HG03571 (cell line): ENCODE results near the gene LRMDA.

Experiments
- ATAC-seq: cut with Tn5 transposase; IDR thresholded peaks from one replicate; pipeline ENCODE4 v1.9.1; 2021; ENCODE audit not compliant: unreplicated experiment

LRMDA gene

DNA sequence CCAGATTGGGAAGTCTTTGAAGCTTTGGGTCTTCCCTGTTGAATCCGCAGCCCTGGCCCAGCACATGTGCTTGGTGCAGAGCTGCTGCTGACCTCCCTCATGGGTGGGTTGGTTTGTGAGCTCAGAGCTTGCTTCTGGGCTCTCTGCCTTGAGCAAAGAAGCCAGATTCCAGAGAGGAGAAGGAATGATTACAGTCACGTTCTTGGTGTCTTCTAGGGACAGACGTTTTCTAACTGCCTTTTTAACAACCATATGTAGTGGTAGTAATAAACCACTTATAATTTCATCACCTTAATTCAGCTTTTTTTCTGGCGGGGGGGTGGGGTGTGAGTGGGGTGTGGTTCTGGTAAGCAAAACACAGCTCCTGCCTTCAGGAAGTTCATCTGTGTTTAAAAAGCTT is 39.5 kb downstream of the LRMDA start:
- ATAC-seq, result no peak

GRCh38 chr10:75472685-75473084 is 41.3 kb downstream of the LRMDA start:
- no peak for ATAC-seq

DNA sequence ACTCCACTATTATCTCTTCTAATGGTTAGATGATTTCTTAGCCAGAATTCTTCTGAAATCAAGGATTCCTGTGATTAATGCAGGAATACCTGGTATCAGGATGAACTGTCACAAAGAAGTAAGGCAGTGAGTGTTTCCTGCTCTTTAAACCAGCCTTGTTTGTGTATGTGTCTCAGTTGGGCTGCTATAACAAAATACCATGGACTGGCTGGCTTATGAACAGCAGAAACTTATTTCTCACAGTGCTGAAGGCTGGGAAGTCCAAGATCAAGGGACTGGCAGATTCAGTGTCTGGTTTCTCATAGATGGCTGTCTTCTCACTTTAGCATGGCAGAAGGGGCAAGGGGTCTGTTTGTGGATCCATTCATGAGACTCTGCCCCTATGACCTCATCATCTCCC is 42.7 kb downstream of the LRMDA start:
- no peak for ATAC-seq

DNA sequence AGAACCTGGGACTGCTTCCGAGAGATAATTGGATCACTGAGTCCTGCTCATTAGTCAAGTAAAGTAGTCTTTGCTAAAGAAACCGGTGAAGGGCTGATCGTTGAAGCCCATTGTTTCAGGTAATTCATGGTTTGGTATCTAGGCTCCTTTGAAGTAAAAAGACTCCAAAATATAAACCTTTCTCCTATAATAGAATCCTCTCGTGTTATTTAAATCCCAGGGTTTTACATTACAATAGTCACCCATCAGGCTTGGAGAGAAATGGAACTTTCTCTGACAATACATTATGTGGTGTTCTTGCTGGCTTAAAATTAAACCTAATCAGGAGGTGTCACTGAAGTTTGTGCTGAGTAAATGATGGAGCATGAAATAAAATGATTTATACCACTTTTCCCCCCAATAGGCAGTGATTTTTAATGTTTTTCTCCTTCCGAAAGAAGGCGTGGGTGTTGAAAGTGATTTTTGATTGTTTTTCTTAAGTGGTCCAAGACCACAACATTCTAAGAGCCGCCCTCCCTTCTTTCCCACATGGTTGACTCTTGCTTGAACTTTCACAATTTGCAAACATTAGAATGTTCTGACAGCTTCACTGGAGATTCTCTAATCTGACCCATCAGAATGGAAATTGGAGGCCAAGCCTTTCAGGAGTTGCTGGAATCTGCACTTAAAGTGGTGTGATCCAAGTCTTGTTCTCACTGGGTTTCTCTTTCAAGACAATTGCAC is 44.2 kb downstream of the LRMDA start:
- ATAC-seq, result no peak

DNA sequence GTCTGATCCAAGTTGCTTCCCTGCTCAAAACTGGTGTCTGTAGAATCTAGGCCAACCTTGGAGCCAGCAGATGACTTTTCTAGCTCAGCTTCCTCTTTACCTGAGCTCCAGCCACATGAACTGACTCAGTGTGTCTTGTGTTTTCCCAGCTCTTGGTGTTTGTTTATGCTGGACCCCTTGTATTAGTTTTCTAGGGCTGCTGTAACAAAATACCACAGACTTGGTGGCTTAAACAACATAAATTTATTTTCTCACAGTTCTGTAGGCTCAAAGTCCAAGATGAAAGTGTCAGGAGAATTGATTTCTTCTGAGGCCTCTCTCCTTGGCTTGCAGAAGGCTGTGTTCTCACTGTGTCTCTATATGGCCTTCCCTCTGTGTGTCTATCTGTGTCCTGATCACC is 45.1 kb downstream of the LRMDA start:
- no peak for ATAC-seq

DNA sequence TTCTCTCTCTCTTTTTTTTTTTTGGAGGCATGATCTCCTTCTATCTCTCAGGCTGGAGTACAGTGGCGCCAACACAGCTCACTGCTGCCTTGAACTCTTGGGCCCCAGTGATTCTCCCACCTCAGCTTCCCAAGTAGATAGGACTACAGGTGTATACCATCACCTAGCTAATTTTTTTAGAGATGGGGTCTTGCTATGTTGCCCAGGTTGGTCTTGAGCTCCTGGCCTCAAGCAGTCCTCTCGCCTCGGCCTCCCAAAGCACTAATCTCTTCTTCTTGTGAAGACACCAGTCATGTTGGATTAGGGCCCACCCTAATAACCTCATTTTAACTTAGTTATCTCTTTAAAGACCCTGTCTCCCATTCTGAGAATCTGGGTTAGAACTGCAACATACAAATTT is 45.6 kb downstream of the LRMDA start:
- no peak for ATAC-seq

GRCh38 chr10:75477680-75478079 is 46.3 kb downstream of the LRMDA start:
- ATAC-seq, result no peak

- ATAC-seq, result no peak
These were observed 49.0 kb downstream of the LRMDA start for GRCh38 chr10:75480374-75480773.

DNA sequence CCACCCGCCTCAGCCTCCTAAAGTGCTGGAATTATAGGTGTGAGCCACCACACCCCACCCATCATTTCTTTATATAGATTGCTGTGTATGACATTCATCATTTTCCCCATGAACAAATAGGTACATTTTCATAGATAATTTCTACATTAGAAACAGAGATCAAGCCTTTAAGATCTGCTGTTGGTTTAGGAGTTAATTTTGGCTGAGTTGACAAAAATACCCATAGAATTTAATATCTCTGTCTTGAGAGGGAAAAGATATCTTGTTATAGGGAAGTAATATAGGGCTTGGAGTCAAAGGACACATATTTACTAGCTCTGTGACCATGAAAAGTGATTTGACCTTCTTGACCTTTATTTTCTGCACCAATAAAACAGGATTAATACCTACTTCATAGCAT is 51.8 kb downstream of the LRMDA start:
- ATAC-seq, result no peak

- ATAC-seq, result no peak
These were observed 53.3 kb downstream of the LRMDA start for GRCh38 chr10:75484717-75485116.

DNA sequence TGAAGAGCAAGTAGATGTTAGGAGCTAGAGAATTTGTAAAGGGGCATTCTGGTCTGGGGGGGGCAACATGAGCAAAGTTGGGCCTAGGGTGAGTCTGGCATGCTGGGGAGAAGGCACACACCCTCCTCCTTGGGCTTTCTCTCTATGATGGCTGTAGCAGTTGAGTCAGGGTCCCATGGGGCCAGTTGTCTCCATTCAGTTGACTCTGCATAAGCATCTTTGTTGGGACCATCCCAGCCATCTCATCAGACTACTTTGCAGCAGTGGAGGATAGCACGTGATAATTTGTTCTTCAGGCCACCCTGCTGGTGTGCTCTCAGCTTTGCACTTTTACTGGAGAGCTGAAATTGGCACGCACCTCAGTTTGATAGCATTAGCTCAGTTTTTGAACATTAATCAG is 55.2 kb downstream of the LRMDA start:
- ATAC-seq, result no peak

DNA sequence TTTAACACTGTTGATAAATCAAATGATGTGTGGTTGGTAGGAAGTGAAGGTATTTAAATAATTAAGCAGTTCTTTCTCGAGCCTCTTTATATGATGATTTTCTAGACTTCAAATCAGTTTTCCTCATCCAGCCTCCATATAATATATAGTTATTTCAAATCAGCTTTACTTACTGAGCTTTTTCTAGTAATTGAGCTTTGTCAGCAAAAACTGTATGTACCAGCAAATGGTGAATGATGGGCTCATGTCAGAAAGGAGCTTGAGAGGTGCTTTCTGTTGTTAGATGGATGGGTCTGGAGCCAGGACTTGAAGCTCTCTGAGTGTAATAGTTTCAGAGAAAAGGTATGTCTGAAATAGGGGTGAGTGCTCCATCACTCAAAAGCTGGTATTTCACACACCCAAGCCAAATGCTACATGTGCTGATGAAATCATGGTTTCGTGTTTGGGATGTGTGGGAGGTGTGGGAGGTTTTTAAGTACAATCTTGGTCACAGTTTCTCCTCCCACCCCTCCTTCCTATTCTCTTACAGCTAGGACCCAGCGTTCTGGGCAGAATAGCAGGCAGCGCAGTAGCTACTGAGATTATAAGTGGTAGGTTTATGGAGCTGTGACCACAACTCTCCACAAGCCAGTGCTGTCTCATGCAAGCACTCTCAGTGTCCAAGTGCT is 55.8 kb downstream of the LRMDA start:
- ATAC-seq, result no peak

DNA sequence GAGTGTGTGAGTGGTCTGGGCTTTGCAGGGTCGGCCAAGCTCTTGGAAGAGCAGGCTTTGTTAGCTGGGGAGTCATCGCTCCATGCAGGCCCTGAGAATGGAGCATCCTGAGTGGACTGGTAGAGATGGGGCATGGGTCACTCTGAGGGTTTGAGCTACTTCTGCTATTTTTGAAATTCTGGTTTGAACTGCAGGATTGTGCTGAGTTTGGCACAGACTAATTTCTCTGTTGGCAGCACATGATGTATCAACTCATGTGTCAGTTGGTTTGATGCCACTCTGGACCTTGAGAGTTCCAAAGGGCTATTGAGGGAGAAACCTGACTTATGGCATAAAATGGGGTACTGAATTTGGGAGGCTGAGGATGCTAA is 56.3 kb downstream of the LRMDA start:
- no peak for ATAC-seq

GRCh38 chr10:75492173-75492925 is 60.9 kb downstream of the LRMDA start:
- ATAC-seq, result no peak

GRCh38 chr10:75493464-75493863 is 62.0 kb downstream of the LRMDA start:
- ATAC-seq, result no peak

DNA sequence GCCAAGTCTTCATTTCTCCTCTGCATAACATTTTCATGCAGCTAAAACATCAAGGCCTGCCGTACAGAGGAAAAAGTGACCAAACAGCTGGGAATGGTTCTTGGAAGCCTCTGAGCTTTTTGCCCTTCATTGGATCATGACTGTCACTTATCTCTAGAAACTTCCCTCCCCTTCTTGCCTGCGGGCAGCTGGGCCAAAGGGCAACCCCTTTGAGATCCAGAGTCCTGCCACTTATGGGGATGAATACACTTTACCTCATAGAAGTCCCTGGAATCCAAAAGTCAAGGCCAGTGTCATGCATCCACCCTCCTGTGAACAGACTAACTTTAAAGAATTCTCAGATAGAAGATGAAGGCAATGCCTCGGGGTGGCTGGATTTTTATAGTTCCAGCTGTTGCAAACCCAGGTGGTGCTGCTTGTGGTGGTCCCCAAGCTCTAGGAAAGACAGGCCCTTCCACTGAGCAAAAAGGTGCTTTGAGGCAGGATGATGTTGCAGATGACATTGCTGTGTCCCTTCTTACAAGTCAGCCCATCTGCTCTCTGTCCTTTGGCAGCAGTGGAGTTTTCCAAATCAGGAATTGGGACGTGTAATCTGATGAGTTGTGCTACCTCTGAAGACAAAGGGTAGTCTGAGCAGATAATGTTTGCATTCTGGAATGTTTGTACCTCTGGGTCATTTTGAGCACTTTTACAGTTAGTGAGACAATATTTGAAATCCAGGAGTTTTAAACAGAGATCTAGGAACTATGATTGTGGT is 64.2 kb downstream of the LRMDA start:
- no peak for ATAC-seq

DNA sequence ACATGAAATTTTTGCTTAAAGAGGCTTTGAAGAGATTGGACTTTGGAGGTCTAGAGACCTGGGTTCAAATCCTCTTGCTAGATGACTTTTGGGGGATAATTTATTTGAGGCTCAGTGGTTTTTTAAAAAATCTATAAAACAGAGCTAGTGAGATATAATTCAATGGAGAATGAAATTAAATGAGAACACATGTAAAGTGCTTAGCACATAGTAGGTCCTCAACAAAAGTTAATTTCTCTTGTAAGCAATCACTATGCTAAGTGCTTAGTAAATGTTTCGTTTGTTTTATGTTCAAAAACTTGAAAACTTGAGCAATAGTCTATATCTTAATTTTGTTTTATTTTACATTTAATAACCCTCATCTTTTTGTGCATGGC is 64.8 kb downstream of the LRMDA start:
- no peak for ATAC-seq

- ATAC-seq, result no peak
These were observed 66.8 kb downstream of the LRMDA start for GRCh38 chr10:75497997-75498883.

DNA sequence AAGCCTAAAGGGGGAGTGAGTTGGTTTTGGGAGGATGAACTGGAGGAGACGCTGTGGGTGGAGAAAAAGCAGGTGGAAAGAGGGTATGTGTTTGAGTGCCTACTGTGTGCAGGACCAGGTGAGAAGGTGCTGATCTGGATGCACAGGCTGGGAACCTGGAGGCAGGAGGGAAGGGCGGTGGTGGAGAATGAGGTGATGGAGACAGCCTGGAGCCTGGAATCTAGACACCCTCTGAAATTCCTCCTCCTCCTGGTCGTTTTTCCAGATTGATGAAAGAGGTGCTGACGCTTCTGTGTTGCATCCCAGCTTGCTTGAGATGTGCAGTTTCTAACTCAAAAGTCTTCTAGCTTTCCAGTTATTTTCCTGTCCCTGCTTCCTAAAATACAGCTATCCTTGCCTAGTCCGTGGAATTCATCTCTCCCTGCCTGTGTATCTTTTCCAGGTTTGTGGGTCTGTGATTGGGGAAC is 67.5 kb downstream of the LRMDA start:
- ATAC-seq, result no peak

DNA sequence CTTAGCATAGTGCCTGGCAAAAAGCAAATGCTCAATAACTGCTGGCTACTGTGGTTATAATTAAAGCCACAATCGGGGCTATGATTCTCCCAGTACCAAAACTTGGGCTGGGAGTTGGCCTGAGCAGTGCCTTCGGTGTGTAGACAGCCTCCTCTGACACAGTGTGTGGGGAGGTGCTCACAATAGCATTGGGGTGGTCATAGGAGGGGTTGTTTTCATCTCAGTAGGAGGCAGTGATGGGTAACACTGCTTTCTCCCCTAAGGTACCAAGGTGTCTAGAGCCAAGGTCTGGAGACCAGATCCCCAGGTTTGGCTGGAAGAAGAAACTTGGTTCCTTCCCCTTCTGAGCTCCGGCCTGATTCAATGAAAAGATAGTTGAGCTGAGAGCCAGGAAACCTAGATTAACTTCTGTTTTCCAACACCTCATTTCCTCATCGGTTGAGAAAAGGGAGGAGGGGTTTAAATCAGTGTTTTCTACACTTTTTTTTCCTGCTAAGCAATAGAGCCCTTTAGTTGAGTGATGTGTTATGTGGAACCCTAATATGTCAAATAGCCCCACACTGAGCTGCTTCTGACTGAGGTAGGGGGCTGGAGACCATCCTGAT is 68.2 kb downstream of the LRMDA start:
- ATAC-seq, result no peak
